ENCODE results near the gene CKAP2L. TPM values are rescaled to one million over a fixed set of nuclear protein-coding genes. Genes with fewer than 3 reads are reported as not detected.

Gene CKAP2L
- total RNA-seq, 1 experiment from 2014 or later: 20.7 TPM

DNA sequence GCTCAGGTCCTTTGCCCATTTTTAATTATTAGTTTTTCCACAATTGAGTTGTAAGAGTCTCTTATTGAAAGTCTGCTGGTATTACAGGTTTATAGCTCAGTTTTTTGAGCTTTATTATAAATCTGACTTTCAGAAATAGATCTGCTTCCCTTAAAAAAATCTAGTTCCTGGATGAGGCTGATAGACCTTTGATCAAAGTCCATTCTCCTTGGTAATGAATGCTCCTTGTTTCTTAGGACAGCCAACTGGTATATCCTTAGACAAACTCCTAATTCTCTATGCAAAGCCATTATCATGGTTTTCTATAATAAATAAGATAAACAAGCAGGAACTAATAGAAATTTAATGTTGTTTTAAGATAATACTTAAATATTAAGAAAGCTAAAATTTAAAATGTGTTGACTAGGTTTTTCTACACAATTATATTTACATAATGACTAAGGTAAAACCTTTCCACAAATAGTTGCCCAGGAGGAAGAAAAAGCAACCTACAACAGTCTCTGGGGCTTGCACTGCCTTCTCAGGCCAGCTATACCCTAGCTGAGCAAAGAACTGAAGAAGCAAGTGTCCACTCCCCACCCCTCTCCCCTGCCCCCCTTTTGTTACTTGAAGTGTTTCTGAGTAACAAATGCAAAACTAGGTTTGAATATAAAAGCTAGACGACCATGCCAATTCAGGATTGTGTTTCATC lies 26.7 kb downstream of the CKAP2L start:
- peak; percentile 70 for ATAC-seq
- DNase-seq: peak; percentile 45
- H4K20me1 ChIP-seq (ENCODE audit: low read length): no peaks in the 10 kb centered on the region
- H3K79me2 ChIP-seq (ENCODE audit: low read length): no peaks in the 10 kb centered on the region
- peak overlapping the region; percentile 87 for H3K27ac ChIP-seq (ENCODE audit: low read length)
- ChIA-PET POLR2A (ENCODE audit: unreplicated experiment) (interaction anchor here (0.8 kb wide), 1 partner anchor 169 kb away, joined by 7 read pairs; no protein-coding TSS in a partner anchor), CTCF (interaction anchor here (0.7 to 2.0 kb wide), 2 partner anchors 205 to 221 kb away, joined by 4 to 8 read pairs; no protein-coding TSS in a partner anchor)
- H3K4me3 ChIP-seq (ENCODE audit: low read length): peak overlapping the region; percentile 14; the same call in 1 of the 2 replicates
- no peak overlapping the region for H2AFZ ChIP-seq (ENCODE audit: low read length)
- H3K9me2 ChIP-seq (replicated peaks; ENCODE audit: low read length): no peaks in the 10 kb centered on the region
- intact Hi-C loops (cut with micrococcal nuclease): no loop called here
- no peaks in the 10 kb centered on the region for H3K27me3 ChIP-seq (ENCODE audit: low read length)
- H3K4me1 ChIP-seq (ENCODE audit: insufficient read depth, low read length): peaks cover 25% of the 10 kb centered on the region
- peak overlapping the region; percentile 32 for H3K9ac ChIP-seq (ENCODE audit: low read length)
- TF ChIP-seq, protein P1, sequence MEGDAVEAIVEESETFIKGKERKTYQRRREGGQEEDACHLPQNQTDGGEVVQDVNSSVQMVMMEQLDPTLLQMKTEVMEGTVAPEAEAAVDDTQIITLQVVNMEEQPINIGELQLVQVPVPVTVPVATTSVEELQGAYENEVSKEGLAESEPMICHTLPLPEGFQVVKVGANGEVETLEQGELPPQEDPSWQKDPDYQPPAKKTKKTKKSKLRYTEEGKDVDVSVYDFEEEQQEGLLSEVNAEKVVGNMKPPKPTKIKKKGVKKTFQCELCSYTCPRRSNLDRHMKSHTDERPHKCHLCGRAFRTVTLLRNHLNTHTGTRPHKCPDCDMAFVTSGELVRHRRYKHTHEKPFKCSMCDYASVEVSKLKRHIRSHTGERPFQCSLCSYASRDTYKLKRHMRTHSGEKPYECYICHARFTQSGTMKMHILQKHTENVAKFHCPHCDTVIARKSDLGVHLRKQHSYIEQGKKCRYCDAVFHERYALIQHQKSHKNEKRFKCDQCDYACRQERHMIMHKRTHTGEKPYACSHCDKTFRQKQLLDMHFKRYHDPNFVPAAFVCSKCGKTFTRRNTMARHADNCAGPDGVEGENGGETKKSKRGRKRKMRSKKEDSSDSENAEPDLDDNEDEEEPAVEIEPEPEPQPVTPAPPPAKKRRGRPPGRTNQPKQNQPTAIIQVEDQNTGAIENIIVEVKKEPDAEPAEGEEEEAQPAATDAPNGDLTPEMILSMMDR (conservative IDR thresholded peaks at IDR 0.05; ENCODE audit: low read depth, low read length): no peak
- TF ChIP-seq EZH2 (IDR thresholded peaks at IDR 0.05; ENCODE audit: low read length, unreplicated experiment) (no peak), EZH2phosphoT487 (IDR thresholded peaks at IDR 0.05; ENCODE audit: borderline replicate concordance, low read length) (no peak)
- H3F3A ChIP-seq (ENCODE audit: low read length, unreplicated experiment): peaks cover 6% of the 10 kb centered on the region
- no TSS peak for BruUV-seq (replicated peaks)
- H3K36me3 ChIP-seq (ENCODE audit: low read depth, low read length): peaks cover 42% of the 10 kb centered on the region
- H3K9me3 ChIP-seq (ENCODE audit: low read length): no peaks in the 10 kb centered on the region
- peak overlapping the region; percentile 39 for H3K4me2 ChIP-seq (ENCODE audit: low read length)

DNA sequence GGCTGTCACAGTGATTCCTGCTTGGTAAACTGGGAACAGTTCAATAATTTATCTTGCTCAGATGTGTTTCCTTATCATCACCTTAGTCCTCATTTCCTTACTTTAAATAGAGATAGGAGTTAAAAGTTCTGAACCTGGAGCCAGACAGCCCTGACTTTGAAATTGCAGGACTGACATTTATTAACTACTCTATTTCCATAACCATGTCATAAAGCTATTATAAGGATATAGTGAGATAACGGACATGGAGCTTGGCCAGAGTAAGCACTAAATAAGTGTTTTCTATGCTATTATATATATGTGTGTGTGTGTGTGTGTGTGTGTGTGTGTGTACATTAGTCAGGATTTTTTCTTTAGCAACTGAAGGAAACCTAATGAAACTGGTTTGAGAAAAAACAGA lies 30.5 kb downstream of the CKAP2L start:
- Histone ChIP-seq H3K27me3 (ENCODE audit: low read length) (no peaks in the 10 kb centered on the region), H2AFZ (ENCODE audit: low read length) (no peak overlapping the region), H3K9me2 (replicated peaks; ENCODE audit: low read length) (no peaks in the 10 kb centered on the region), H3K27ac (ENCODE audit: low read length) (no peak overlapping the region), H3F3A (ENCODE audit: low read length, unreplicated experiment) (peaks cover 6% of the 10 kb centered on the region), H3K79me2 (ENCODE audit: low read length) (no peaks in the 10 kb centered on the region), H3K4me3 (ENCODE audit: low read length) (no peak overlapping the region), H3K4me2 (ENCODE audit: low read length) (no peak overlapping the region), H3K9me3 (ENCODE audit: low read length) (no peaks in the 10 kb centered on the region), H3K9ac (ENCODE audit: low read length) (no peak overlapping the region), H3K4me1 (ENCODE audit: insufficient read depth, low read length) (peaks cover 25% of the 10 kb centered on the region), H4K20me1 (ENCODE audit: low read length) (no peaks in the 10 kb centered on the region), H3K36me3 (ENCODE audit: low read depth, low read length) (peaks cover 10% of the 10 kb centered on the region)
- ATAC-seq (no peak), DNase-seq (no peak)
- intact Hi-C loops (cut with micrococcal nuclease): no loop called here
- ChIA-PET CTCF (no interaction called here), POLR2A (ENCODE audit: unreplicated experiment) (no interaction called here)
- BruUV-seq (replicated peaks): no TSS peak
- no peak for TF ChIP-seq EZH2phosphoT487 (IDR thresholded peaks at IDR 0.05; ENCODE audit: borderline replicate concordance, low read length)
- TF ChIP-seq, protein P1 (conservative IDR thresholded peaks at IDR 0.05; ENCODE audit: low read depth, low read length): no peak
- no peak for TF ChIP-seq EZH2 (IDR thresholded peaks at IDR 0.05; ENCODE audit: low read length, unreplicated experiment)

DNA sequence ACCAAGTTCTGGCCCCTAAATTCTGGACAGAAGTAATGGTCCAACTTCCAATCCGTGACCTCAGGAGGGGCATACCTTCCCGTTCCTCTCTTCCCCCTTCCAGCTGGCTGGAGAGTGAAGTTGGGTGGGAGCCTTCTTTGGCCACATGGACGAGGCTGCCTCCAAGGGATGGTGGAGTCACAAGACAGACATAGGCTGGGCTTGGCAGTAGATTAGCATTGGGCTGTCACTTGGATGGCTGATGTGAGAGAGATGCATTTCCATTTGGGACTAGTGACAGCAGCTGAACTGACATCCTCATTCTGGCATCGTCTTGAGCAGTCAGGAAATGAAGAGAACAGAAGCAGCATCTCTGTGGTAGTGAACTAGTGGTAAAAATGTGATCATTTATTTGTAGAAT lies 31.0 kb downstream of the CKAP2L start:
- CTCF ChIA-PET: no interaction called here
- Histone ChIP-seq H3K9ac (ENCODE audit: low read length) (no peak overlapping the region), H3K79me2 (ENCODE audit: low read length) (no peaks in the 10 kb centered on the region), H3K36me3 (ENCODE audit: low read depth, low read length) (peaks cover 7% of the 10 kb centered on the region), H3K9me3 (ENCODE audit: low read length) (no peaks in the 10 kb centered on the region), H2AFZ (ENCODE audit: low read length) (no peak overlapping the region), H3K9me2 (replicated peaks; ENCODE audit: low read length) (no peaks in the 10 kb centered on the region), H3K4me1 (ENCODE audit: insufficient read depth, low read length) (peaks cover 21% of the 10 kb centered on the region), H4K20me1 (ENCODE audit: low read length) (no peaks in the 10 kb centered on the region), H3K4me2 (ENCODE audit: low read length) (no peak overlapping the region), H3K27ac (ENCODE audit: low read length) (no peak overlapping the region), H3K27me3 (ENCODE audit: low read length) (no peaks in the 10 kb centered on the region), H3F3A (ENCODE audit: low read length, unreplicated experiment) (peaks cover 6% of the 10 kb centered on the region), H3K4me3 (ENCODE audit: low read length) (no peak overlapping the region)
- DNase-seq (no peak), ATAC-seq (no peak)
- intact Hi-C loops (cut with micrococcal nuclease): no loop called here
- POLR2A ChIA-PET (ENCODE audit: unreplicated experiment): no interaction called here
- no TSS peak for BruUV-seq (replicated peaks)
- TF ChIP-seq, protein P1 (conservative IDR thresholded peaks at IDR 0.05; ENCODE audit: low read depth, low read length): no peak
- TF ChIP-seq EZH2 (IDR thresholded peaks at IDR 0.05; ENCODE audit: low read length, unreplicated experiment) (no peak), EZH2phosphoT487 (IDR thresholded peaks at IDR 0.05; ENCODE audit: borderline replicate concordance, low read length) (no peak)

All from PC-3 (cell line).